ENCODE measurements around the gene CRIP2.

CRIP2 gene

GRCh38 chr14:105477660-105478397 lies 3.2 kb downstream of the CRIP2 start:
- DNase-seq, result no peak

DNA sequence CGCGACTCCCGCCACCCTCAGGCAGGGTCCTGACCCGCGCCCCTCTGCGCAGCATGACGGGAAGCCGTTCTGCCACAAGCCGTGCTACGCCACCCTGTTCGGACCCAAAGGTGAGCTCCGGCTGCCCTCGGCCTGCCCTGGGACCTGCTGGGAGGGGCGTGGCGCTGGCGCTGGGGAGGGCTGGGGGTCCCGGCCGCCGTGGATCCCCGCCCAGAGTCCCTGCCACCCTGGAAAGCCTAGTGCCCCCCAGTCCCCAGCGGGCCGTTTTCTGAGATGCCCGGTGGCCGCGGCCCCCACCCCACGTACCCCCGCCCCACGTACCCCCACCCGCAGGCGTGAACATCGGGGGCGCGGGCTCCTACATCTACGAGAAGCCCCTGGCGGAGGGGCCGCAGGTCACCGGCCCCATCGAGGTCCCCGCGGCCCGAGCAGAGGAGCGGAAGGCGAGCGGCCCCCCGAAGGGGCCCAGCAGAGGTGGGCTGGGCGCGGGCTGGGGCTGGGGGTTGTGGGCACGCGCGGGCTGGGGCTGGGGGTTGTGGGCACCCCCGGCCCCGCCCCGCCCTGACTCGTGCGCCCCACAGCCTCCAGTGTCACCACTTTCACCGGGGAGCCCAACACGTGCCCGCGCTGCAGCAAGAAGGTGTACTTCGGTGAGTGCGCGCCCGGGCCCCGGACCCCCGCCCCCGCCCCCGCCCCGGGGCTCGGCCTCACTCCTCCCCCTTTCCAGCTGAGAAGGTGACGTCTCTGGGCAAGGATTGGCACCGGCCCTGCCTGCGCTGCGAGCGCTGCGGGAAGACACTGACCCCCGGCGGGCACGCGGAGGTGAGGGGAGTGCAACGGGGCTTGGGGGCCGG lies 4.0 kb downstream of the CRIP2 start:
- no peak for DNase-seq

DNA sequence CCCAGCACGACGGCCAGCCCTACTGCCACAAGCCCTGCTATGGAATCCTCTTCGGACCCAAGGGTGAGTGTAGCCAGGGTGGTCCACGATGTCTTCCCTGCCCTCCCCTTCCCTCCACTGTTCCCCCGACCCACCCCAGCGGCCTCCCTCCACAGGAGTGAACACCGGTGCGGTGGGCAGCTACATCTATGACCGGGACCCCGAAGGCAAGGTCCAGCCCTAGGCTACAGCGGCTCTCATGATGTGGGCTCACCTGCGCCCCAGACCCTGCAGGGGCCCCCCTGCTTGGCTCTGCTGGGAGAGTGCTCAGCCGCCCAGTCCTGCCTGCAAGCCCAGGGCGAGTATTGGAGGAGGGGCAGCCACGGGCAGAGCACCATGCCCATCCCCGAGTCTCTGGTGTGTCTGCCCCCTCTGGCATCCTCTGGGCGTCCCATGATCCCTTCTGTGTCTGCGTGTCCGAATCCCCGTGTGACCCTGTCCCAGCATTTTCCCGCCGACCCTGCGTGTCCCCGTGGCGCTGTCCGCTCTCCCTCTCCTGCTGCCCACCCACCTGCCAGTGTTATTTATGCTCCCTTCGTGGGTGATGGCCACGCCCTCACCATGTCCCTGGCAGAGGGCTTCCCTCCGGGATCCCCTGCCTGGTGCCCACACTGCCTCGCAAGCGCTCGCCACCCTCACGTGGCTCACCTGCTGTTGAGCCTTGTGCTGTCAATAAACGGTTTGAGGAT lies 5.0 kb downstream of the CRIP2 start:
- DNase-seq, result peak; percentile 20

GRCh38 chr14:105480199-105480746 lies 5.7 kb downstream of the CRIP2 start:
- DNase-seq, result no peak

- DNase-seq, result peak; percentile 76
Measured at GRCh38 chr14:105480807-105481801, 6.5 kb downstream of the CRIP2 start.

DNA sequence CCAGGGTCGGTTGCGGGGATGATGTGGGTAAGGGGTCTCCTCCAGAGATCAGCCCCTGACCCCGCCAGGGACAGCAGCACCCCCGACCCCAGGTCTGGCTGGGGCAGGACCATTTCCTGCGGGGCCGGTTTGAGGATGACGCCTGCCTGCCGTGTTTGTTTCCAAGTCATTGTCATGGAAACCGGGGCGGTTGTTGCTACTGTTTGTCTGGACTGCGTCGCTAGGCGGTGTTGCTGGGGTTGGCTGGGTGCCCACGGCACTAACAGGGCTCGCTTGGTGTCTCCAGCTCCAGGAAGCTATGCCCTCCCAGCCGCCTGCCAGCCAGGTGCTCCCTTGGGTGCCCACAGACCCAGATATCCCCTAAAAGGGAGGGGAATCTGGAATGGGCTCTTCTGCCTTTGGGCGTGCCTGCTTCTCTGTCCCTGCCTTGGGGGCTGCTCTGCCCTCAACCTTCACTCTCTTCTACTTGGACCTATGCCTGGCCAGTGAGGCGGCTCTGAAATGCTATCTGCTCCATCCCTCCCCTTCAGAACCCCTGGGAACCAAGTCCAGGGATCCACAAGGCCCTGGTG lies 7.4 kb downstream of the CRIP2 start:
- DNase-seq, result peak; percentile 78

DNA sequence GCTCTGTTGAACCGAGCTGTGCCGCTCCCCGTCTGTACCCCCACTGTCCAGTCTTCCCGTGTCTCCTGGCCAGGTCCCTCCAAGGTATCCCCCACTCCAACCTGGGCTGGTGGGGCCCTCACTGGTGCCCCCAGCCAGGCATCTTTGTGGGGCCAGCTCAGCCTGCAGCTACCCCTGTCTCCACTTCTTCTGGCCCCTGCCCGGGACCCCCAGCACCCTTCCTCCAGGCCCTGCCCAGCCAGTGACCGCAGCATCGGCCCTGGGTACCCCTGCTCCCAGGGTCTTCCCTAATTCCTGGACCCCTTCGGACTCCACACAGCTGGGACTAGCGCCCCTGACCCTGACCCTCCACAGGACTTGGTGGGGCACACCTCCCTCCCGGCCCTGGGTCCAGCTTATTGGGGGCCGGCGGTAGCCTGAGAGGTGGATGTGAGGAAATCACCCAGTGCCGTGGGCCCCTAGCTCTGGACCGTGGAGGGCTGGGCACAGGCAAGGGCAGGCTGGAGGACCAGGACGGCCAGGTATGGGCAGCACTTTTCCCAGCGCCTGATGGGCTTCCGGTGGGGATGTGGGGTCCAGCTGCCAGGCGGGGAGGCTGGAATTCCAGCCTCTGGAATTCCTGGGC lies 8.0 kb downstream of the CRIP2 start:
- DNase-seq, result no peak

- no peak for DNase-seq
Measured at GRCh38 chr14:105483300-105484068, 8.9 kb downstream of the CRIP2 start.

GRCh38 chr14:105484069-105484996 lies 9.7 kb downstream of the CRIP2 start:
- DNase-seq, result no peak

GRCh38 chr14:105484997-105485393 lies 10.4 kb downstream of the CRIP2 start:
- no peak for DNase-seq

DNA sequence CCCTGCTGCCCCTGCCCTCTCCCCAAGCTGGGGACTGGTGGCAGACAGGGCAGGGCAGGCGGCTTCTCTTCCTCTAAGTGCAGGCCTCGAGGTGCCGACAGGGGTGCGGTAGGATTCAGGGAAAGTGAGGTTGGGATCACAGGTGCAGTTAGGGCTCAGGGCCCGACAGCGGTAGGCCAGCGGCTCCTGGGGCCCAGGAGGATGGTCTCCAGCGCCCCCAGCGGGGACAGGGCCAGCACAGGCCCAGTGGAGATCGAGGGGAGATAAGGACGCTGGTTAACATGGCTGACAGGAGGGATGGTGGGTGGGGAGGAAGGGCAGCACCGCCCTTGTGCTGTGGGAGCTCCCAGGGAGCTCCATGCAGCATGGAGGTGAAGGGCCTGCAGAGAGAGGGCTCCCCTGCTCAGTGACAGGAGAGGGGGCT lies 11.1 kb downstream of the CRIP2 start:
- peak; percentile 52 for DNase-seq

DNA sequence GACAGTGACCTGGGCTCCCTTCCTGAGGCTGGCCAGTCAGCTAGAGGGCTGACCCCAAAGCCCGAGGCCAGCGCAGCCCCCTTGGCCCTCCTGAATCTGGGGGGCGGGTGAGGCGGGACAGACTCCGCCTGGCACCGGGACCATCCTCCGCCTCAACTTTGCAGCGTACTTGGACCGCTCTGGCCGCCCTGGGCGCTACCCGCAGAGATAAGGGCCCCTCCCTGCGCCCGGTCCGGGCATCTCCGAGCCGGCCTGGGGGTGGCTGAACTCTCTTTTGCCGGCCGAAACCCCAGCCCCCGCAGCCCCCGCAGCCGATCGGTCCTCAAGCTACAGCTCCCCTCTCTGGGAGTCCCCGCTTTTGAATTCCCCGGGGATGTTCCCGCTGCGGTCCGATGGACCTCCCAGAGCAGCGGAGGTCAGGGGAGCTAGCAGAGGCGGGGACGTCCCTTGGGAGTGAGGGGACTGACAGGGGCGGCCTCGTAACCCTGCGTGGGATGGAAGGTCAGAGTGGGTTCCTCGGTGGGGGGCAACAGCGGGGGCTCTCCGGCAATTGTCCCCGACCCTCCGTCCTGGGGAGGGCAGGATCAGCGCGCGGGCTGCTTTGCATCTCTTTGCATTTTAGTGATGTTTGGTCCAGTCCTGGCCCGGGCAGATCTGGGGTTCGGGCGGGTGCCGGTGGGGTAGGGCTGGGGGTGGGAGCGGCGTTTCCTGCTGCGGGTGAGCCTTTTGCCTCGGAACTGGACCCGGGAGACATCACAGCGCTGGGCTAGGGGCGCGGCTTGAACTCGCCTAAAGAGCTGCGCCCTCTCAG lies 11.7 kb downstream of the CRIP2 start, which contains the start of gene CRIP1:
Gene CRIP1, plus strand, starts transcription at position 724 of the 811 bp plus-strand sequence. CDS start 374 bp downstream, outside the sequence.
- DNase-seq, result peak; percentile 52

GRCh38 chr14:105486974-105487448 lies 12.4 kb downstream of the CRIP2 start:
- no peak for DNase-seq

GRCh38 chr14:105487449-105487985 lies 12.9 kb downstream of the CRIP2 start:
- DNase-seq, result no peak

DNA sequence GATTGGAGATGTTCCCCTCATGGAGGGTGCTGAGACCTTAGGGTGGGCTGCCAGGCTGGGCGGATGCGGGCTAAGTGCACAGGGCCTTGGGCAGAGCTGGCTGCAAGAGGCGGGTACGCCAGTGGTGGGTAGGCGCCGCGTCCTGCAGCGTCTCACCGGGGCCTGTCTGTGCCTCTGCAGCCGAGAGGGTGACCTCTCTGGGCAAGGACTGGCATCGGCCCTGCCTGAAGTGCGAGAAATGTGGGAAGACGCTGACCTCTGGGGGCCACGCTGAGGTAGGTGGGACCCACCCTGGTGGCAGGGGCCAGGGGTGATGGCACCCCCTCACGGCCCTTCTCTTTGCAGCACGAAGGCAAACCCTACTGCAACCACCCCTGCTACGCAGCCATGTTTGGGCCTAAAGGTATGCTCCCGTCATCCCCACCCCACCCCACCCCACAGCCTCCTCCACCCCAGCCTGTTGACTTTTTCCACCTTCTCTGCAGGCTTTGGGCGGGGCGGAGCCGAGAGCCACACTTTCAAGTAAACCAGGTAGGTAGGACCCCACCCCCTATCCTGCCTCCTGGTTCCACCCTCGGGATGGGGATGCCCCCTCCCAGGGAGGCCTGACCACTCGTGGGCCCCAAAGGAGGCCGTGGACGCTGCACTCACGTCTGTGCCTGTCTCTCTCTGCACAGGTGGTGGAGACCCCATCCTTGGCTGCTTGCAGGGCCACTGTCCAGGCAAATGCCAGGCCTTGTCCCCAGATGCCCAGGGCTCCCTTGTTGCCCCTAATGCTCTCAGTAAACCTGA lies 13.6 kb downstream of the CRIP2 start:
- DNase-seq, result no peak

GRCh38 chr14:105488781-105489541 lies 14.3 kb downstream of the CRIP2 start:
- no peak for DNase-seq
